Measurements from ENCODE around the gene GPA33. TPM values are rescaled to one million over a fixed set of nuclear protein-coding genes. Genes with fewer than 3 reads are reported as not detected.

Gene GPA33
- total RNA-seq, 2 experiments from 2014 or later: 0.06 TPM; not detected in 1

DNA sequence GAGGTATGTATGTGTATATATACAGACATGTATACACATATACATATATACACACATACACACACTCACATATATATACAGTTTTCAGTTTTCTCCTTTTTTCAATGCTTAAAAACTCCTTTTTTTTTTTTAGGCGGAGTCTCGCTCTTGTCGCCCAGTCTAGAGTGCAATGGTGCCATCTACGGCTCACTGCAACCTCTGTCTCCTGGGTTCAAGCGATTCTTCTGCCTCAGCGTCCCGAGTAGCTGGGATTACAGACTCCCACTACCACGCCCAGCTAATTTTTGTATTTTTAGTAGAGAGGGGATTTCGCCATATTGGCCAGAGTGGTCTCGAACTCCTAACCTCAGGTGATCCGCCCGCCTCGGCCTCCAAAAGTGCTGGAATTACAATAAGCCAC is 30.7 kb upstream of the GPA33 start:
- ChIA-PET POLR2A (no interaction called here), CTCF (interaction anchor here (0.7 to 3.4 kb wide), 2 partner anchors 12 to 54 kb away, joined by 3 to 10 read pairs; no protein-coding TSS in a partner anchor)

DNA sequence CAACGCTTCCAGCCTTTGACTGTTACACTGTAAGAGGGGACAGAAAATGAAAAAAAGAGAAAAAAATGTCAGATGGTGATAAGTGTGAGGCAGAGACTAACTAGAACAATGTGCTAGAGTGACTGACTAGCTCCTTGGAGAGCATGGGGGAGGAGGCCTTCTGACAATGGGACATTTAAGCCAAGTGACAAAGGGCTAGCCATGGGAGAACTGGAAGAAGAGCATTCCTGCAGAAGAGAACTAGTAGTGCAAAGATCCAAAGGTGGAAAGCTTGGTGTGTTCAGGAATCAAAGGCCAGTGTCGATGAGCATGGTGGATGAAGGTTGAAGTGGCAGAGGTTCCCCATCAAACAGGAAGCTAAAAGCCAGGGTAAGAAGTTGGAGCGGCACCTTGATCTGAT is 29.5 kb upstream of the GPA33 start:
- ChIA-PET POLR2A (no interaction called here), CTCF (no interaction called here)

DNA sequence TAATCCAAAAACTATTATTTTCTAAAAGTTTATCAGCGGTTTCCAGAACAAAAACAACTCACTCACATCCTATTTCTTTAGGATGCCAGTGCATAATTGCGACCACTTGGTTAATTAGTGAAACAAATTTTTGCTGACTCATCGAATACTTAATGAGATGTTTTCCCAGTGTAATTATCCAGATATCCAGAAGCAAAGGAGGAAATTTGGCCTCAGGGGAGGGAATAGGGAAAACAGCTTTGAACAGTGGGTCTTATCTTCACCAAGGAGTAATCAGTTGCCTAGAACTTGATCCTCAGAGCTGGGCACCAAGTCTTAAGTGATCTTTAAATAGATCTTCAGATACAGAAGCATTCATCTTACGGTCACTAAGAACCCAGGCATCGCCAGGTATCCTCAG is 28.0 kb upstream of the GPA33 start:
- POLR2A ChIA-PET: no interaction called here
- CTCF ChIA-PET: interaction anchor here (0.6 kb wide), 1 partner anchor 57 kb away, joined by 3 read pairs; no protein-coding TSS in a partner anchor

DNA sequence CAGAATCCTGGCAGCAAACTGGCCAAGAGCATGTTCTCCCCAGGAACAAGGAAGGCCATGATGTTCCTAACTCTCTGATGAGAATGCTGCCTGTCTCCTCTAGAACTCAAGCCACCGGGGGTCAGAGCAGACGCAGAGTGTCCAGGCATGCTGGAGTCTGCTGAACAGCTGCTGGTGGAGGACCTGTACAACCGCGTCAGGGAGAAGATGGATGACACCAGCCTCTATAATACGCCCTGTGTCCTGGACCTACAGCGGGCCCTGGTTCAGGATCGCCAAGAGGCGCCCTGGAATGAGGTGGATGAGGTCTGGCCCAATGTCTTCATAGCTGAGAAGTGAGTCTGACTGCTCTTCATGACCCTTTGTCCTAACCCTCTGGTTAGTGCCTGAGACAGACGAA is 27.0 kb upstream of the GPA33 start:
- CTCF ChIA-PET: no interaction called here
- POLR2A ChIA-PET: no interaction called here

DNA sequence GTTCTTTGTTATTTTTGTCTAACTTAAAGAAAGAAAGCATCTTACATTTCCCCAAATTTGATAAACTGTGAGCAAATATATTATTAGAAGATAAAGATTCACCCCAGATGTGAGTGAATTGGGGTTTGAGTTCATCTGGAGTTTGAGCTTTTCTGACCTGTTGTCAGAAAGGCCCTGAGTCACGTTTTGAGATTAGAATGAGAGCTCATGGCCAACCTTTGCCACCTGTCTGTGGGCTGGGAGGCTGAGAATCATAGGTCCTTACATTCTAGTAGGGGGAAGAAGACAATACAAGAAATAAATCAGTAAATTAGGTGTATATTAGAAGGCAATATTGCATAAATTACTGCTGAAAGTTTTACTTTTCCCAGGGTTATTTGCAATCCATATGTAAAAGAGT is 26.0 kb upstream of the GPA33 start:
- ChIA-PET POLR2A (interaction anchor here (0.6 kb wide), 1 partner anchor 456 kb away, joined by 4 read pairs; no protein-coding TSS in a partner anchor), CTCF (interaction anchor here (0.7 kb wide), 2 partner anchors 25 to 43 kb away, joined by 3 to 5 read pairs; no protein-coding TSS in a partner anchor)

DNA sequence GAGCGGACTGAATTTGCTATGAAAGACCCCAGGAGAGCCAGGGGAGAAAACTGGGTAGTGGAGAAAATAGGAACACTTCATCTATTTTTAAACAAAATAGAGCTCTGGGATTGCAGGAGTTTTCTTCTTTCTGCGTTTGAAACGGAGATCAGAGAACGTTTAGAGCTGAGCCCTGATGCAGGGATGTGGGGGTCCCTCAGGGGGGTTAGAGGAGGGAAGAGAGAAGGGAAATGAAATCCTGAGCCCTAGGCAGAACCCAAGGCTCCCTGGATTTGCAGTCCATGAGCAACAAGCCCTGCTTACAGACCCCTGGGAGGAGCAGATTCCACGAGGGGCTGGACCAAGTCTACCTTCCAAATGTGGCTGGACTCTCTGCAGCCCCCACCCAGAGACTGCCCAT is 25.5 kb upstream of the GPA33 start:
- ChIA-PET POLR2A (no interaction called here), CTCF (no interaction called here)

DNA sequence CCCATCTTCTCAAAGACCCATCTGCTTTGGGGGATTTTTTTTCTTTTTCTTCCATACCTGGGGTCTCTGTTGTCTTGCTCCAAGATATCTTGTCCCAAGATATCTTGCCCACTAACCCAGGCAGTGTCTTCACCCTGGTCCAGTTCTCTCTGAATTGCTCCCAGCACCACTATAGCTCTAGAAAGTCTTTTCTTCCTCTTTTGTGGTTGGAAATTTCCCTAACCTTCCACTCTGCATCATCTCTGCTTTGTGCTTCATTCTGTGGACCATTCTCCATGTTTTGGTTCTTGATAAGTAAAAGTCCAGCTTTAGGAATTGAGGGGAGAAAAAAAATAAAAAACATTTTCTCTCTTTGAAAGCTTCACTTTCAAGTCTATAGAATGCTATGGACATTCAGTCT is 24.5 kb upstream of the GPA33 start:
- ChIA-PET CTCF (no interaction called here), POLR2A (interaction anchor here (0.6 kb wide), 1 partner anchor 17 kb away, joined by 3 read pairs; no protein-coding TSS in a partner anchor)

DNA sequence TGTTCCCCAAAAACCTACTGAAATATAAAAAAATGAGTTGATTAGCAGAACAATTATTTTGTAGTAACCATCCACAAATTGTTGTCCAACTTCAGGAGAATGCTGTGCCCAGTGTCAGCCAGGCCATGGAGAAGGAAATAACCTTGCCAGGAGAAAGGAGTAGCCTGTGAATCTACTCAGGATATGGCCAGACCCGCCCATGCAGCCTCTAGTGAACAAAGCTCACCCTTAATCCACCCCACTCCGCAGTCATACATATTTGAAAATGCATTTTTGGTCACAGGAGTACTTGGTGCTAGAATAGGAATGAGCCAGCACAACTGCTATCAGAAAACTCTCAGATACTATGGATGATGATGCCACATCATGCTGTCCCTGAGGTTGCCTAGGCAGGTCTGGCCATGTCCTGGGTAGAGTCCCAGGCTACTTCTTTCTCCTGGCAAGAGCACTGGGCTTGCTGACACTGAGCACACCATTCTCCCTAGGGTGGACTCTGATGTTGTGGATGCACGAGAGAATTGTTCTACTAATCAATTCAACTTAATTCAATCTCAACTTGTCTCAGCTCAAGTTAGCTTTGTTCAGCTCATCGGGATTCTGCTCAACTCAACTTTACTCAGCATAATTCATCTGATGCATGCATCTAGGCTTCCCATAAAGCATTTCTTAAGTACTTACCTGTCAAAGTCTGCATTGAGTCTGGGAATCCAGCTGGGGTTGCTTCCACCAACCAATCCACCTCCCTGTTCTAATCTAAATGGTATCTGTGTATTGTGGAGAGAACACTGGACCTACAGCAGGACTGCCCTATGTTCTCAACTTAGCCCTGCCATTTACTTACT is 21.9 kb upstream of the GPA33 start:
- ChIA-PET CTCF (no interaction called here), POLR2A (no interaction called here)

DNA sequence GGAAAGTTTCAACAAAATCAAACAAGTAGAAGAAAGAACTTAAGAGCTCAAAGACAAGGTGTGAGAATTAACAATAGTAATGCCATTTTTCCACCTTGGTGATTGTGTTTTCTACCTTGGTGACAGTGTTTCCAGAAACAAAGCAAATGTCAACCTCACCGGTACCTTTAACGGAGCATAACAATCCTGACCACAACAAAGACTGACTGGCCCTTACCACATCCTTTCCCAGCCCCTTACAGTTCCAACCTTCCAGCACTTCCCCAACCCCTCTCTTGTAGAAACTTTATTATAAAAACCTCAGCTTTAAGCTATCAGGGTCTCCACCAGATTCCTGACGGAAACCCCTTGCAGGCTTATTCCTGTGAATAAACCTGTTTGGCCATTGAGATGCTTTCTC is 20.4 kb upstream of the GPA33 start:
- CTCF ChIA-PET: no interaction called here
- POLR2A ChIA-PET: no interaction called here

DNA sequence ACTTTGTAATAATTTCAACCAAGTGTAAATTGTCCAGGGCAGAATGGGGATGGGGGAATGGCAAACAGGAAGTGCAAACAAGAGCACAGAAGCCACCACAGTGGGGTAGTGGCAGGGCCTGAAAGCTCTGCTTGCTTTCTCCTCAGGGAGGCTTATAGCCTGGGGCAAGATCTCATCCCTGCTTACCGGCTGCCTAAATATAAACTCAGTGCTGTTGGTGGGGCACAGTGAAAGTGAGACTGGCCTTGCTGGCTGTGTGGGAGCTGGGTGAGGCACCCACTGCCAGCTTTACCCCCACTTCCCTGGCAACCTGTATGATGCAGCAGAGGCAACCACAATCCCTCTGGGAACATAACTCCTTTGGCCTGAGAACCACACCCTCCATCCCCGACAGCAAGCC is 18.9 kb upstream of the GPA33 start:
- ChIA-PET CTCF (interaction anchor here (0.6 kb wide), 1 partner anchor 12 kb away, joined by 3 read pairs; no protein-coding TSS in a partner anchor), POLR2A (no interaction called here)

DNA sequence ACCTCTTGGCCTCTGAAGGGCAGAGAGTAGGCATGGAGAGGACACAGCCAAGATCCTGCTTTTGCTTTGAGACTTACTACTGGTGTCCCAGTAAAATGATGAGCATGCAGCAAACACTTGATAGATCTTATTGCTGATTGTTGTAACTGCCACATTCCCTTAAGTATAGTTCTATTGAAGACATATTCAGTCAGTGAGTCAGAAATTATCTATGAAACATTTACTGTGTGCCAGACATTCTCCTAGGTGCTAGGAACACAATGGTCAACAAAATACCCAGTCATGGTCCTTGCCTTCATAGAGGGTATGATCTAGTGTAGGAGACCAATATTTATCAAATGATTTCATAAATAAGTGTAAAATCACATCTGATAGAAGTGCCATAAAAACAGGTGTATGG is 17.3 kb upstream of the GPA33 start:
- ChIA-PET POLR2A (no interaction called here), CTCF (no interaction called here)

DNA sequence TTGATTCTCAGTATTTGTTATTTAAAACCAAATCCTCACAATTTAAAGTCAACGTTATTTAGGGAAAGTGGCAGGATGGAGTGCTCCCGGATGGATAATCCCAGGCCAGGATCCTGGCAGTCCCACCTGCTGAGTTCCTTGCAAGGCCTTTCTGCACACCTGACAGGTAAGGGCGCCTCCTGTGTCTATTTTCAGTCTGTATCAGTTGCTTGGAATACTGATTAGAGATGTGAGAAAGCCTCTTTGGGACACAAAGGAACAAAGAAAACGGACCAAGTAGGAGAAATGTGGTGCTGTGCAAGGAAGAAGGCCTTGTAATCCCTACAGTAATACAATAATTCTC is 15.9 kb upstream of the GPA33 start:
- POLR2A ChIA-PET: no interaction called here

DNA sequence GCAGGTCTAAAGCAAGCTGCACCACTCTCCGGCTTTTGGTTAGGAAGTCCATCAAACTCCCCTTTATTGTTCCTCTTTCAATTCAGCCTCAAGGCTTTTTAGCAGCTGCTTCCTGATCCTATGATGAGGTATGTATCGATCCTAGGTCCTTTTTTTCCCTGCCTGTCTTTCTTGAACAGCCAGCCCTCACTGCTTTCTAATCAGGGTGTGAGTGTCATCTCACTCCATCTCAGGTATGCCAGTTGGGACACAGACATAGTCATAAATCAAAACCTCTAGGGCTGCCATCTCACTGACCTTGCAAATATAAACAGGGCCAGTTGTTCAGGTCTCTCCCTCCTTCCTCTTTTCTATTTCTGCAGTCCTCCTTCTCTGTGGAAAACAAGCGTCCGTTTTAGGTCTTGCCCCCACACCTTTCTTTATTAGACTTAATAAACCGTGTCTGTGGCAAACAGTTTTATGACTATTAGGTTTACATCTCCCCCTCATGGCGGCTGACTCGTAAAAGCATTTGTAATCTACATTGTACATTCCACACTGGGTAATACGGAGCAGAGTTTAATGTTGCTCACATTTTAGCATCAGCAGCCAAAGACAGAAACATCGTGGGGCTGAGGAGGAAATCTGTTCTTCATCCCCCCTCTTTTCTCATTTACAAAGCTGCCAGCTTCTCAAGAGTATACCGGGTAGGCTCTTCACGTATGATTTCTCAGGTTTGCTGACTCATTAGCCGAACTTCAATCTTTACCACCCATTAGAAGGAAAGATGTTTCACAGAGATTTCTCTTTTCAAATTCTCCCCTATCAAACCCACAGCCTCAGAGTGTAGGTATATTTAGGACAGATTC is 15.3 kb upstream of the GPA33 start:
- ChIA-PET POLR2A (no interaction called here), CTCF (no interaction called here)

More for the DNA sequence above, 15.9 kb upstream of the GPA33 start:
- CTCF ChIA-PET: no interaction called here

DNA sequence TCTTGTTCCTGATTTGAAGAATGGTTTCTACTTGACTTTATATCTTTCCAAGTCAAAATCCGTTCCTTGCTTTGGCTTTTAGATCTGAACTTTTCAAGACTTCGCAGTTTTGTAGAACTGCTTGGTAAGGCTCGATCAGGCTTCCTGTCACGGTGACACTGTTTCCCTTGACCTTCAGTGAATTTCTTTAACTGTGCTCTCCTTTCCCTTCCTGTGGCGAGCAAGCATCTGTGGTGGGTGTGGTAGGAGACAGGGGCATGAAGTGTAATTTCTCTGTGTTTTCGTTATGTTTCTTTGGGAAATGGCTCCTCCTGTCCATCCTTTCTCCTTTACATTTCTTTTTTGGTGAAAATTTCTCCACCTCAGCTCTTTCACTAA is 14.1 kb upstream of the GPA33 start:
- ChIA-PET POLR2A (interaction anchor here (0.6 kb wide), 1 partner anchor 612 kb away, joined by 5 read pairs; no protein-coding TSS in a partner anchor), CTCF (interaction anchor here (1.1 kb wide), 1 partner anchor 194 kb away, joined by 3 read pairs; no protein-coding TSS in a partner anchor)

DNA sequence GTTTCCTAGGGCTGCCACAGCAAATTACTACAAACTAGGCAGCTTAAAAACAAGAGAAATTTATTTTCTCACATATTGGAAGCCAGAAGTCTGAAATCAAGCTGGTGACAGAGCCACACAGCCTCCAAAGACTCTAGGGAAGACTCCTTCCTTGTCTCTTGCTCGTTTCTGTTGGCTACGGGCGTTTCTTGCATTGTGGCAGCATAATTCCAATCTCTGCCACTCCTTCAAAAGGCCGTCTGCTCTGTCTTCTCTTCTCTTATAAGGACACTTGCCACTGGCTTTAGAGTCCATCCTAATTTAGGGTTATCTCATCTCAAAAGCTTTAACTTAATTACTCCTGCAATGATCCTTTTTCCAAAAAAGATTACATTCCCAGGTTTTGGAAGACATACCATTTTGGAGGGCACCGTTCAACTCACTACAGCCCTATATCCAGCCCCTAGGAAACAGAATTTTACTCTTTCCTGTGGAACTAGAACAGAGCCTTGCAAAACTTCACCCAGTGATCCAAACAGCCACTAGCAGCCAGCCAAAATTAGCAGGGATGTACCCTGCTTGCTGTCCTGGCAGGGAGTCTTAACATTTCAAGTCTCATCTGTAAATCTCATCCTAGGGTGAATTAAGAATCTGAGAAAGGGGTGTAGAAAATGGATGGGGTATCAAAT is 12.9 kb upstream of the GPA33 start:
- ChIA-PET CTCF (interaction anchor here (1.1 kb wide), 1 partner anchor 193 kb away, joined by 3 read pairs; no protein-coding TSS in a partner anchor), POLR2A (no interaction called here)

DNA sequence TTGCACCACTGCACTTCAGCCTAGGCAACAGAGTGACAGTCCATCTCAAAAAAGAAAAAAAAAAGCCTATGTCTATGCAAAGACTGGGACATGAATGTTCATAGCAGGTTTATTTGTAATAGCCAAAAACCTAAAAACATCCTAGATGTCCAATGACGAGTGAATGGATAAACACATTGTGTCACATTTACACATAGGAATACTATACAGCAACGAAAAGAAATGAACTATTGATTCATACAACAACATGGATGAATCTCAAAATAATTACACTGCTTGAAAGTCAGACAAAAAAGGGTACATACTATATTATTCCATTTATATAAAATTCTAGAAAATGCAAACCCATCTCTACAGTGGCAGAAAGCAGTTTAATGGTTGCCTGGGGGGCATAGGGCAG is 11.6 kb upstream of the GPA33 start:
- POLR2A ChIA-PET: no interaction called here

DNA sequence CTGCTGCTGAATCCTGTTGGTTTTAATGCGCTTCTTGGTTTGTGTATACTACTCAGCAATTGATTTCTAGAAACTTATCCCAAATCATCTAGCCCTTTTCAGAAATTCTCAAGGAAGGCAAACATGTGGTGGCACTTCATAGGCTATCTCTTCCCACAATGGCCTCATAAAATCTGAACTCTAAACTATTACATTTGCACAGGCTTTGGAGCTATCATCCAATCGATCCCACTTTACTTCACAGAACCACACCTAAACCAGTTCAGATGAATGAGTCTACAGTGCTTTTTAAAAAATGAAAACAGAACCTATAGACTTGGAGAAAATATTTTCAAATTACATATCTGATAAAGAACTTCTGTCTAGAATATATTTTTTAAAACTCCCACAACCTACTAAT is 10.6 kb upstream of the GPA33 start:
- CTCF ChIA-PET: no interaction called here
- POLR2A ChIA-PET: no interaction called here

More for the DNA sequence above, 11.6 kb upstream of the GPA33 start:
- CTCF ChIA-PET: no interaction called here

DNA sequence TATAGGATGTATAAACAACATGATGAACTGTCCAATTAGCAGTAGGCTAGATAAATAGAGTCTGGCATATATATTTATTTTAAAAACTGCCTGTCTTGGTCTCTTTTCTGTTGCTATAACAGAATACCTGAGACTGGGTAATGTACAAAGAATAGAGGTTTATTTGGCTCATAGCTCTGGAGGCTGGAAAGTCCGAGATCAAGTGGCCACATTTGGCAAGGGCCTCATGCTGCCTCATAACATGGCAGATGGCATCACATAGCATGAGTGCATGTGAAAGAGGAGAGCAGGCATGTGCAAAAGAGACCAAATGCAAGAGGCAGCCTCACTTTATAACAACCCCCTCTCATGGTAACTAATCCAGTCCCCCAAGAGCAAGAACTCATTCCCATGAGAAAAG is 9.7 kb upstream of the GPA33 start:
- POLR2A ChIA-PET: no interaction called here
- CTCF ChIA-PET: no interaction called here

DNA sequence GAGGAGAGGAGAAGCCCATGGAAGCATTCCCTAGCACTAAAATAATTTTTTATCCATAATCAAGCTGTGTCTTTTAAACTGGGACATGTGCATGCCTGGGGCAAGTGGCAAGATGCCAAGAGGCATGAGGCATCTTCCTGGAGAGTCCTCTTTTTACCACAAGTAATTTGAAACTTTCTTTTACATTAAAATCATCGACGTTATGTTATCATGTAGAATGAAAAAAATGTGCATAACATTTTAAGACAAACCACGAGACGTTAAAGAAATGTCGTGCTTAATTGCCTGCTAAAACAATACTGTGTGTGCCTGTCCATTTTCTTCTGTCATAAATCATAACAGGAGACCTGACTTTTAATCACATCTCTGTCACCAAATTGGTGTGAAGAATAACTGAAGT is 5.2 kb upstream of the GPA33 start:
- ChIA-PET CTCF (no interaction called here), POLR2A (no interaction called here)

DNA sequence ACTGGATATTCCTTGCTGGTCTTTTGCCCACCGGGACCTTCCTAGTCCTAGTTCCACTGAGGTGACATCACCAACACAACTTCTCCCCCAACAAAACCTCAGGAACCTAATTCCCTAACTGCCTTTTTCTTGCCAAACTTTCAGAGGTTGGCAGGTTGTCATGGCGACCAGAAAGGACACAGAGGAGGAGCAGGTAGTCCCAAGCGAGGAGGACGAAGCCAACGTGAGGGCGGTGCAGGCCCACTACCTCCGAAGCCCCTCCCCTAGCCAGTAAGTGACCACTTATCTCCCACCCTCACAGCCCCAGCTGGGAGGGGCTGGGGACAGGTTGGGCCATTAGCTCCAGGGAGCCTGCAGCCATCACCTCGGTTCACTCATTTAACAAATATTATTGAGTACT is 4.5 kb upstream of the GPA33 start:
- ChIA-PET POLR2A (no interaction called here), CTCF (no interaction called here)
